GM12872 (cell line): ENCODE results near the gene DCLRE1C.

ENCODE experiments used
- TF ChIP-seq, protein P1 (sequence below): IDR thresholded peaks from 3 replicates; pipeline ENCODE4 v1.5.1; 2011; ENCODE audit warnings: low read depth, mild to moderate bottlenecking, low read length, moderate library complexity; ENCODE audit not compliant: insufficient read depth

Gene DCLRE1C

DNA sequence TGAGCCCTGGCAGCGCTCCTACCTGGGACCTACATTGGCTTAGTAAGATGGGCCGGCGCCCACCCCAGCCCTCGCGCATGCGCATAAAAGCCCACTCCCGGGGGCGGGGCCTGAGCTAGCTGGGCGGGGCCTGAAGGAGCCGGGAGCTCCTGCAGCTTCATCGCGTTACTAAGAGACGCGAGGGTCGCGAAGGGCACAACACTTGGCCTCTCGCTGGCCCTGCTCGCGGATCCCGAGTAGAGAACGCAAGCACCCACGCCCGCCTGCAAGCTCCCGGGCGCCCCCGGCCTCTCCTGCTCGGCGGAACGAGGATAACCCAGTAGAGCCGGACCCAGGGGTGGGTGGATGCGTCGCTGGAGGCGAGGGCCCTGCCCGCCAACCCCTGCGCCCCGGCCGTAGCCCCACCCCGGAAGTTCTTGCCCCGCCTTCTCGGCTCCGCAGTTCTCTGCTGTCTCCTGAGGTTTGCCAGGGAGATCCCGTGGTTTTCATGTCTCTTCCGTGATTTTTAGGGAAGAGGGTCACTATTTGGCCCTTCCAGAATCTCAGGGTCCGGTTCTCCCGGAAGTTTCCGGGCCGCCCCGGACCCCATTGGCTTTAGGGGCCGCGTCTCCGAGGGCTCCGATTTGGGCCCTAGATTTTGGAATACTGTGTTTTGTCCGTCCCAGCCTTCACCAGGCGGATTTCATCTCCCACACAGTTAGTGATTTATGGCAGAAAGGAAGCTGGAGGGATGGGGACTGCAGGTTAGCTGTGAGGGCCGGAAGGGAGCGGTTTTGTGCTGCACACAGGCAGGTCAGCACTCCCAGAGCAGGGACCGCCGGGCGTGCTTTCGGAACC, 5.5 kb upstream of the DCLRE1C start, which contains the start of gene MEIG1:
Gene MEIG1, plus strand, starts transcription at position 168 of the 837 bp plus-strand sequence. CDS start 7,081 bp downstream, outside the sequence.
- TF ChIP-seq, protein P1, sequence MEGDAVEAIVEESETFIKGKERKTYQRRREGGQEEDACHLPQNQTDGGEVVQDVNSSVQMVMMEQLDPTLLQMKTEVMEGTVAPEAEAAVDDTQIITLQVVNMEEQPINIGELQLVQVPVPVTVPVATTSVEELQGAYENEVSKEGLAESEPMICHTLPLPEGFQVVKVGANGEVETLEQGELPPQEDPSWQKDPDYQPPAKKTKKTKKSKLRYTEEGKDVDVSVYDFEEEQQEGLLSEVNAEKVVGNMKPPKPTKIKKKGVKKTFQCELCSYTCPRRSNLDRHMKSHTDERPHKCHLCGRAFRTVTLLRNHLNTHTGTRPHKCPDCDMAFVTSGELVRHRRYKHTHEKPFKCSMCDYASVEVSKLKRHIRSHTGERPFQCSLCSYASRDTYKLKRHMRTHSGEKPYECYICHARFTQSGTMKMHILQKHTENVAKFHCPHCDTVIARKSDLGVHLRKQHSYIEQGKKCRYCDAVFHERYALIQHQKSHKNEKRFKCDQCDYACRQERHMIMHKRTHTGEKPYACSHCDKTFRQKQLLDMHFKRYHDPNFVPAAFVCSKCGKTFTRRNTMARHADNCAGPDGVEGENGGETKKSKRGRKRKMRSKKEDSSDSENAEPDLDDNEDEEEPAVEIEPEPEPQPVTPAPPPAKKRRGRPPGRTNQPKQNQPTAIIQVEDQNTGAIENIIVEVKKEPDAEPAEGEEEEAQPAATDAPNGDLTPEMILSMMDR, result no peak

DNA sequence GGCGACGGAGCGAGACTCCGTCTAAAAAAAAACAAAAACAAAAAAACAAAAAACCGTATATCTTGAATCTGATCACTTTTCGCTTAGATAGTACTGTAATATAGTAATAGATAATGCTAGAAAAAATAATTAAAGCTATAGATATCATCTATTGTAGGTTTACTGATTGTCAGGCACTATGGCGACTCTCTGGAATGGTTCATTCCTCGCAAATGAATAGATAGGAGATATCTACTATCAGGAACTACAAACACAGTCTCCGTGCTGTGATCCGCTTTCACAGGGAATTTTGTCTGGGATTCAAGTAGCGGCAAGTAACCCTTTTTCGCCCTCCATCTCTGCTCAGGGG, 5.0 kb upstream of the DCLRE1C start:
- TF ChIP-seq, protein P1, result no peak

GRCh38 chr10:14954934-14955333, 1.0 kb upstream of the DCLRE1C start:
- TF ChIP-seq, protein P1, result no peak

- TF ChIP-seq, protein P1, result peak; percentile 13; the same call in 1 of the 3 replicates
Measured at GRCh38 chr10:14953424-14954000, 384 bp downstream of the DCLRE1C start.

DNA sequence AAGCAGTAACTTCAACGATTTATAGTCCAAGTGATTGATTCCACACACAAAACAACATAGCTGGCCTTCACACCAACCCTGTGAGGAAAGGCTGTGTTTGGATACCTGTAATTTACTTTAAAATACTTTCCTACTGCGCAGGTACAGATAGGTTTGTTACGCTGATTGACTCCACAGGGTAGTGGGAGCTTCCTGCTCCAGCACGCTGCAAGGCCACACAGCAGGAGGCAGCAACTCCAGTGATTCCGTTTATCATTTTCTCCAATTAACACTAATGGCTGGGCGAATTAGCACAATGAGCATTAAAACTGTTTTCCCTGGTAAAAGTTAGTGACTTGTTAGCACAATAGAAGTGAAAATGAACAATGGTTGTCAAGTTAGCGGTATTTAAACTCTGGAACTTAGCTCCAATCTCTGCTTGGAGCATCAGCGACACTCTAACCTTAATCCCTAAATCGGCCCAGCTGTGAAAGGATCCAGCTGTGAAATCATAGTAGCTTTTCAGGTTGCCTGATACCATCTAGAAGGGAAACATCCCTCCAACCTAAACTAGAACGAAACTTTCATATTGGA, 959 bp downstream of the DCLRE1C start:
- TF ChIP-seq, protein P1, result no peak

DNA sequence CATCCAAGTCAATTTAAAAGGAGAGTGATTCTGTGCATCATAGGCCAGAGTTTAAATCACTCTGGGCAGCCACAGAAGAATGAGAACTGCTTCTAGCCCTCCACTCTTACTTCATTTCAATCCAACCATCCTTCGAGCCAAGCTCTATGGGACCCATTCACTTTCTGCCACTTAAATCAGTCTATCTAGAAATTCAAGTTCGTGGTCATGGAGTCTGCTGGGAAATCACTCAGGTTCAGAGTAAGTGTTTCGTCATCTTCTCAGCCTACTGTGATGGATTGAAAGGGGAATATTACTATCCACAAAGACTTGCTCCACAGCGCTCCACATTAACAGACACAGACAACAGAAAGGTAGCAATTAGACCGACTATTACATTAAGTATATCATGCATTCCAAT, 4.6 kb downstream of the DCLRE1C start:
- TF ChIP-seq, protein P1, result no peak

DNA sequence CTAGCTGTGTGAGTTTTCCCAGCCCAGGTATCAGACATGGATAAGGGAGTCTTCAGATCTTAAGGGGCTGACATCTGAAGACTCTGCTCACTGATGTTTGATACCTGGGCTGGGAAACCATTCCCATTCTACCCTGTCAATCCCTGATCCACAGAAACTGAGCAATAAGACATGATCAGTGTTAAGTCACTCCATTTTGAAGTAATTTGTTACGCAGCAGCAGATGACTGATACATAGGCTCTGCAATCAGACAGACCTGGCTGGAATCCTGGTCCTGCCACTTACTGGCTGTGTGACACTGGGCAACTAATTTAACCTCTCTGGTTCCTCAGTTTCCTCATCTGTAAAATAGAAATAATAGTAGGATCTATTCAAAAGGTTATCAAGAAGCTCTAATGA, 6.6 kb downstream of the DCLRE1C start:
- TF ChIP-seq, protein P1, result no peak
